K562 (cell line): Measurements from ENCODE around the gene ELP5. TPM values are rescaled to one million over a fixed set of nuclear protein-coding genes. Genes with fewer than 3 reads are reported as not detected.

Experiments
- ARID3B ChIP-seq: fragments of 250-450 bp; sonication (Bioruptor Pico); IDR thresholded peaks from 2 replicates; pipeline ENCODE4 v1.4.0; 2020; ENCODE audit warnings: borderline replicate concordance
- CUX1 ChIP-seq: fragments of 200-800 bp; sonication (Bioruptor generic); IDR thresholded peaks from 2 replicates; pipeline ENCODE4 v1.6.1; 2016; ENCODE audit warnings: missing genetic modification characterization, missing compliant biosample characterization
- GTF2A2 ChIP-seq: IDR thresholded peaks from 2 replicates; pipeline ENCODE4 v1.6.1; 2016; ENCODE audit warnings: mild to moderate bottlenecking, missing genetic modification characterization, missing compliant biosample characterization
- POLR3G ChIP-seq: IDR thresholded peaks from 2 replicates; pipeline ENCODE4 v1.6.1; 2011; ENCODE audit not compliant: insufficient read length, insufficient replicate concordance; ENCODE audit errors: extremely low read depth
- PRMT5 ChIP-seq: sonication (generic); formaldehyde crosslinking; IDR thresholded peaks from 2 replicates; pipeline ENCODE4 v1.5.0; 2020; ENCODE audit warnings: missing genetic modification reagents
- RERE ChIP-seq: sonication (generic); formaldehyde crosslinking; IDR thresholded peaks from 2 replicates; pipeline ENCODE4 v1.8.0; 2023; ENCODE audit warnings: missing genetic modification reagents, mild to moderate bottlenecking, borderline replicate concordance
- TCF7 ChIP-seq: sonication (generic); IDR thresholded peaks from 2 replicates; pipeline ENCODE4 v1.6.1; 2016; ENCODE audit warnings: antibody characterized with exemption, borderline replicate concordance
- ZBTB11 ChIP-seq, 3 experiments: fragments of 200-800 bp in 1 of 3; fragments of 250-450 bp in 1 of 3; fragments of 450-650 bp in 1 of 3; sonication (Bioruptor Pico) in 1 of 3; sonication (Bioruptor generic) in 1 of 3; formaldehyde crosslinking in 1 of 3; IDR thresholded peaks; 2 replicates each; pipeline versions ENCODE4 v1.6.1 to v1.8.0; 2016 to 2022; ENCODE audit warnings: mild to moderate bottlenecking in 2 of 3, missing genetic modification characterization in 2 of 3, missing compliant biosample characterization in 1 of 3, moderate library complexity in 1 of 3
- ZNF134 ChIP-seq: fragments of 250-450 bp; sonication (Bioruptor Pico); conservative IDR thresholded peaks from 2 replicates; pipeline ENCODE4 v1.4.0; 2020
- polyA plus RNA-seq, 8 experiments: library from polyadenylated mRNA; depleted of rRNA in 4 of 8; stranded (reverse) in 5 of 8; unstranded in 3 of 8; fragments of >200 nt; fragmentation: Nextera tagmentation in 2 of 8; fragmentation: Illumina TruSeq in 1 of 8; extraction: Ambion mirVana in 2 of 8; extraction: Trizol in 1 of 8; gene quantifications; 2 replicates each; pipeline versions ENCODE4 v1.2.1 to v1.2.3, GENCODE V29; 2011 to 2014; ENCODE audit warnings: inconsistent platforms in 1 of 8, missing spikeins in 1 of 8
- total RNA-seq, 7 experiments: library from RNA; depleted of rRNA in 6 of 7; stranded (reverse); fragments of >200 nt in 6 of 7; fragmentation: Illumina TruSeq in 2 of 7; extraction: Trizol in 2 of 7; gene quantifications; 2 replicates each; pipeline versions ENCODE4 v1.2.1 to v1.2.3, GENCODE V29; 2011 to 2021; ENCODE audit warnings: low replicate concordance in 1 of 7

The ELP5 gene
- total and polyA plus RNA-seq, 9 of the 15 experiments (the other 6 are each of a cell fraction or from before 2014, with no cell fraction given) = 25.7 to 77.9 (median 52.9) TPM

- TF ChIP-seq ZBTB11 (CRISPR knock-in tag; IDR thresholded peaks at IDR 0.05) (no peak), POLR3G (no peak), PRMT5 (CRISPR knock-in tag) (no peak), TCF7 (no peak), CUX1 (CRISPR knock-in tag) (no peak), ARID3B (no peak), RERE (no peak), GTF2A2 (no peak), ZNF134 (CRISPR knock-in tag) (no peak)
Observed at GRCh38 chr17:7262935-7263800, 11.2 kb downstream of the ELP5 start (continued).
